22Rv1 (cell line): Measurements from ENCODE around the gene PAFAH1B2.

Experiments
- ZFX ChIP-seq: fragments of 450-650 bp; IDR thresholded peaks from 2 replicates; pipeline ENCODE4 v1.6.1; 2017; ENCODE audit warnings: antibody characterized with exemption, borderline replicate concordance
- TF ChIP-seq, protein P1 (sequence below): fragments of 450-650 bp; IDR thresholded peaks from 2 replicates; pipeline ENCODE4 v1.5.1; 2017; ENCODE audit warnings: mild to moderate bottlenecking

DNA sequence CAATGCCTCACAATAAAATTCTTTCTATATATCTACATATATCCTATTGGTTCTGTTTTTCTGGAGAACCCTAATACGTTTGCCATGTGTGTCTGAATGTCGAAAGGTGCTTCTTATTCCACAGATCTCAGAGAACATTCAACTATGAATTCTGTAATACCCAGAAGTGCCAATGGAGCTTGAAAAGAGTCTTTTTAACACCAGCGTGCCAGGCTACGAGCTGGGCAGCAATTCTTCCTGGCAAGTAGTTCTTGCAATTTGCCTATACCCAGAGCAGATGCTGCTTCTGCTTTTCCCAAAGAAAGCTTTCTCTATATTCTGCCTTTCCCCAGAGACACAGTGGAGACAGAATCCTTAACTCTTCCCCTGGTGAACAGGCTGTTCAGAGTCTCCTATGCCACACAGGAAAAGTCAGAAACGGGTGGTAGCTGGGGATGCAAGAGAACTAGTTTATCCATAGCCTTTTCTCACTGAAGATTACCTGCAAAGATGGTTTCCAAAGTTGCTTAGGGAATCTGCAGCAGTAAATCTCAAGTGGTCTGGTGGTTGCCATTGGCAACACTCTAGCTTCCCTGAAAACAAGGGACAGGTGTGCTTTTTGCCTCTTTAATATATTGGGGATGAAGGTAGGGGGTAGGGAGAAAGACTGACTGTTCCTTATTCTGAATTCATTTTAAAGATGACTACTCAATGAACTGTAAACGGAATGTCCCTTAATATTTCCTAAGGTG, 16.8 kb upstream of the PAFAH1B2 start:
- TF ChIP-seq, protein P1, sequence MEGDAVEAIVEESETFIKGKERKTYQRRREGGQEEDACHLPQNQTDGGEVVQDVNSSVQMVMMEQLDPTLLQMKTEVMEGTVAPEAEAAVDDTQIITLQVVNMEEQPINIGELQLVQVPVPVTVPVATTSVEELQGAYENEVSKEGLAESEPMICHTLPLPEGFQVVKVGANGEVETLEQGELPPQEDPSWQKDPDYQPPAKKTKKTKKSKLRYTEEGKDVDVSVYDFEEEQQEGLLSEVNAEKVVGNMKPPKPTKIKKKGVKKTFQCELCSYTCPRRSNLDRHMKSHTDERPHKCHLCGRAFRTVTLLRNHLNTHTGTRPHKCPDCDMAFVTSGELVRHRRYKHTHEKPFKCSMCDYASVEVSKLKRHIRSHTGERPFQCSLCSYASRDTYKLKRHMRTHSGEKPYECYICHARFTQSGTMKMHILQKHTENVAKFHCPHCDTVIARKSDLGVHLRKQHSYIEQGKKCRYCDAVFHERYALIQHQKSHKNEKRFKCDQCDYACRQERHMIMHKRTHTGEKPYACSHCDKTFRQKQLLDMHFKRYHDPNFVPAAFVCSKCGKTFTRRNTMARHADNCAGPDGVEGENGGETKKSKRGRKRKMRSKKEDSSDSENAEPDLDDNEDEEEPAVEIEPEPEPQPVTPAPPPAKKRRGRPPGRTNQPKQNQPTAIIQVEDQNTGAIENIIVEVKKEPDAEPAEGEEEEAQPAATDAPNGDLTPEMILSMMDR: no peak
- TF ChIP-seq ZFX: no peak
